Measurements from ENCODE around the gene TAGLN3. TPM values are rescaled to one million over a fixed set of nuclear protein-coding genes. Genes with fewer than 3 reads are reported as not detected.
A peak's percentile ranks its signal among the peaks of the same experiment; 100 is the strongest.

TAGLN3 gene
- total RNA-seq, 2 donors from 2014 or later: 0.32 TPM; not detected in 1

DNA sequence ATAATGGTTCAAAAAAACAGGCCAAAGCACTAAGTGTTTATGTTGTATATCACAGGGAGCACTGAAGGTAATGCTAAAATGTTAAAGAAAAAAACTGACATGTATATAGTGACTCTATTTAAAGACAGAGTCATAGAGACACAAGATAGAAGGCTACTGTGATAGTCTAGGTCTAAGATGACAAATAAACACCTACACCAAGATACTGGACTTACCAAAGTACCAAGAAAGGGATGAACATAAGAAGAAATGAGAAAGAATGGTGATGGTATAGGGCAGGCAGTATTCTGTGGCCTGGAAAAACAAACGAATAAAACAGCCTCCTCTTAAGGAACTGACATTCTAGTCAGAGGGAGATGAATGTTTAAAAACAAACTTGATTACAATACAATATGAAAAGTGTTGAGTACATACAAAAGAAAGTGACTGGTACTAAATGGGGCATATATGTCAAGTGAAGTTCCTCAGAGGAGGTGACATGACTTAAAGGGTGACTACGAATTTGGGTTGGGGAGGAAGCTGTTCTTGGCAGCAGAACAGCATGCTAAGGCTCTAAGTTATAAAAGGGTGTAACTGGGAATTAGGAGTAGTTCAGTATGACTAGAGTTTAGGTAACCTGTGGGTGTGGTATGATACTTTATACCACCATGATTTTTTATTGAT is 14.0 kb upstream of the TAGLN3 start:
- Mint-ChIP-seq H3K36me3 (ENCODE audit: low read depth) (peaks cover 5% of the 10 kb centered on the region), H3K27me3 (no peaks in the 10 kb centered on the region), H3K4me3 (no peak overlapping the region), H3K27ac (peak overlapping the region; percentile 89), H3K4me1 (peaks cover 42% of the 10 kb centered on the region)
- DNase-seq (no peak), ATAC-seq (no peak)
- H3K9me3 ChIP-seq (ENCODE audit: control insufficient read depth, low read length, poor library complexity, severe bottlenecking): no peaks in the 10 kb centered on the region

DNA sequence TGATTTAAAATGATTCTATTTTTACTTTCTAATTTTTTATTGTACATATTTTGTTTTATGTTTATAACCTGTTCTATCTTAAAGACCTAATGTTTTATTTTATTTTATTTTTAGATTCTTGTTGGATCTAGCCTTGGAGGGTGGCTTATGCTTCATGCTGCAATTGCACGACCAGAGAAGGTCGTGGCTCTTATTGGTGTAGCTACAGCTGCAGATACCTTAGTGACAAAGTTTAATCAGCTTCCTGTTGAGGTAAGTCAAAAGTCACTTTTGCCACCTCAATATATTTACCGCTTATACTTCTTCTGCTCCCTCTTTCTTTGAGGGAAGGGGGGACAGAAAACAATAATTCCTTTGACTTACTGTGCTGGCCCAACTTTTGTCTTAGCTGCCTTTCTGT is 11.9 kb upstream of the TAGLN3 start:
- no peaks in the 10 kb centered on the region for H3K9me3 ChIP-seq (ENCODE audit: control insufficient read depth, low read length, poor library complexity, severe bottlenecking)
- H3K36me3 Mint-ChIP-seq (ENCODE audit: low read depth): peaks cover 5% of the 10 kb centered on the region
- H3K27ac Mint-ChIP-seq: no peak overlapping the region
- no peaks in the 10 kb centered on the region for H3K27me3 Mint-ChIP-seq
- H3K4me1 Mint-ChIP-seq: peaks cover 37% of the 10 kb centered on the region
- no peak for DNase-seq
- no peak overlapping the region for H3K4me3 Mint-ChIP-seq
- ATAC-seq: no peak

DNA sequence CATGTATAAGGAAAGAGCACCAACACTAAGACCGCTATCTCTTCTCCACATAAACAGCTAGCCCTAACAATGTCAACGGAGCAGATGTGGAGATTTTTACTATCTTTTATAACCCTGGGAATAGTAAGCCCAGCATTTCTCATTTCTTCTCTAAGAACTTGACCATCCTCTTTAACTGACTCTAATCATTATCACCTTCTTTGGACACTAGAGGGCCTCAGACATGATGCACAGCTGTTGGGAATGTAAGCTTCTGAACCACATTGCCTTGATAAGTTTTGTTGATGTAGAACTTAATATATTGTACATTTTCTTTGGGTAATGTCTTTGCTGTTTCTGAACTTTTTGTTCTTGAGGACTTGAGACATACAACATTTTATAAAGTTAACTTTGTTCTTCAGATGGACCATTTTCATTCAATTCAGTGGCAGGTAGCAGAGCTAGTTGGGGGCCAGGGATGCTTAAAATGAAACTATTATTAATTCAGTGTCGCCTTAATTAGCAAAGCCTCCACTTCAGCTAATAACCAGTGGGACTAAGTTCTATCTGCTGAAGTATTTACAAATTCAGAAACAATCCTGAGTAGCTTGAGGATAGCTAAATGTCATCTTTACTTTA is 9.6 kb upstream of the TAGLN3 start:
- H3K9me3 ChIP-seq (ENCODE audit: control insufficient read depth, low read length, poor library complexity, severe bottlenecking): no peaks in the 10 kb centered on the region
- Mint-ChIP-seq H3K27me3 (no peaks in the 10 kb centered on the region), H3K27ac (peak overlapping the region; percentile 66), H3K4me3 (no peak overlapping the region), H3K4me1 (peaks cover 32% of the 10 kb centered on the region), H3K36me3 (ENCODE audit: low read depth) (peaks cover 10% of the 10 kb centered on the region)
- ATAC-seq (peak; percentile 83), DNase-seq (no peak)

DNA sequence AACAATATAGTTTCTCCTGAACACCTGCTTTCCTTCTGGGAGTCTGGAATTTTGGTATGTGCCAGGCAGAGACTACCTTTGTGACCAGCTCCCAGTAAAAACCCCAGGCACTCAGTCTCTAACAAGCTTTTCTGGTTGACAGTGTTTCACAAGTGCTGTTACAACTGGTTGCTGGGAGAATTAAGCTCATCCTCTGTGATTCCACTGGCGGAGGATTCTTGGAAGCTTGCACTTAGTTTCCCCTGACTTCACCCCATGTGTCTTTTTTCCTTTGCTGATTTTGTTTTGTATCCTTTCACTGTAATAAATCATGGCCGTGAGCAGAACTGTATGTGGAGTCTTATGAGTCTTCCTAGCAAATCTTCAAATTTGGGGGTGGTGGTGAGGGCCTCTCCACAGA is 5.7 kb upstream of the TAGLN3 start:
- no peak overlapping the region for H3K4me3 Mint-ChIP-seq
- DNase-seq: no peak

DNA sequence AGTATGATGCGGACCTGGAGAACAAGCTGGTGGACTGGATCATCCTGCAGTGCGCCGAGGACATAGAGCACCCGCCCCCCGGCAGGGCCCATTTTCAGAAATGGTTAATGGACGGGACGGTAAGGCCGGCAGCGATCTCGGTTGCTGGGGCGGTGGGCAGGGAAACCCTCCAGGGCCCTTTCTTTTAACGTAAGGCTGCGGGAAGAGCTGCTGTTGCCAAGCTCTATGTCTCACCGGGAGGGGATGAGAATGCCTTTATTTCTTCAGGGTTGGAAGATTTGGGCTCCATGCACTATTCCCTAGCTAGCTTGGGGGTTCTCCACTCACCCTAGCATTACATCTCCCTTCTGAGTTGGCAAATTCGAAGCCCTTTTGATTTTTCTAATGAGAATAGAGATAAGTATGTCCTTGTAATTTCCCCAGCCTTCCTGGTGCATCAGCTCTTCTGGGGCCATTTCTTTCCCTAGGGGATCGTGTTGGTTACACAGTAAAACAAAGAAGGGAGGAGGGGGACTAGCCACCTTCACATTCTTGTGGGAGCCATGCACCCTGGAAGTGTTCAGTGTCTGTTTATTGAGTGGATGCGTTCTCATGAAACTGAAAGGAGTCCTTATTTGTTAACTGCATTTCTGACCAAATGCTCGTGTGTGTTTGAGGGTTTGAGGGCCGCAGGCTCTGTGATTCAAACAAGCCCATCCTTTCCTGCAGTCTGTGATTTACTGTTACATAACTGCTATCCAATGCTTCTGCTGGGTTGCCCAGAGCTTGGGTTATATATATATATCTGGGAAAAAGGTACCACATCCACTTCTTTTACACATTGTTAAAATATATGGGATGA is 982 bp downstream of the TAGLN3 start:
- H3K27ac Mint-ChIP-seq: peak overlapping the region; percentile 51
- peak overlapping the region; percentile 87 for H3K4me3 Mint-ChIP-seq
- no peak for ATAC-seq
- H3K4me1 Mint-ChIP-seq: peaks cover 35% of the 10 kb centered on the region
- no peaks in the 10 kb centered on the region for H3K9me3 ChIP-seq (ENCODE audit: control insufficient read depth, low read length, poor library complexity, severe bottlenecking)
- no peaks in the 10 kb centered on the region for H3K27me3 Mint-ChIP-seq
- H3K36me3 Mint-ChIP-seq (ENCODE audit: low read depth): no peaks in the 10 kb centered on the region
- DNase-seq: no peak

More for the DNA sequence above, 5.7 kb upstream of the TAGLN3 start:
- no peak for ATAC-seq
- Mint-ChIP-seq H3K27ac (no peak overlapping the region), H3K36me3 (ENCODE audit: low read depth) (peaks cover 6% of the 10 kb centered on the region), H3K4me1 (peaks cover 11% of the 10 kb centered on the region), H3K27me3 (no peaks in the 10 kb centered on the region)
- no peaks in the 10 kb centered on the region for H3K9me3 ChIP-seq (ENCODE audit: control insufficient read depth, low read length, poor library complexity, severe bottlenecking)

DNA sequence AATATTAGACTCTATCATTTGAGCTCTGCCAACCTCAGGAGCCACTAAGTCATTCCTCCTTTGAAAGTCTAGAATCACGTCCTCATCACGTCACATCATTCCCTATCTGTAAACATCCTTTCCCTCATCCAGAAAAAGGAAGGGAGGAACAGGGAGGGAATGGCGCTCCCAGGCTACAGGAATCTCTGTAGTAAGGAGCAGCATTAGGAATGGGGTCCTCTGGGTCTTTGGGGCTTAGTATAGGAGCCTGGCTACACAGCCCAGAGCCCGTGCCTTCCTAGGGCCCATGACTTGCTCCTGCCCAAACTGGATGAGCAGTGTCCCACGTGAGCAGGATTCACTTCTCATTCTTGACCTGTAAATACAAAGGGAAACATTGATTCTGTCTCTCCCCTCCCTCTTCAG is 1.6 kb downstream of the TAGLN3 start:
- H3K27ac Mint-ChIP-seq: no peak overlapping the region
- no peaks in the 10 kb centered on the region for H3K9me3 ChIP-seq (ENCODE audit: control insufficient read depth, low read length, poor library complexity, severe bottlenecking)
- H3K27me3 Mint-ChIP-seq: no peaks in the 10 kb centered on the region
- DNase-seq (no peak), ATAC-seq (no peak)
- H3K36me3 Mint-ChIP-seq (ENCODE audit: low read depth): peaks cover 2% of the 10 kb centered on the region
- H3K4me3 Mint-ChIP-seq: no peak overlapping the region
- H3K4me1 Mint-ChIP-seq: peaks cover 37% of the 10 kb centered on the region

DNA sequence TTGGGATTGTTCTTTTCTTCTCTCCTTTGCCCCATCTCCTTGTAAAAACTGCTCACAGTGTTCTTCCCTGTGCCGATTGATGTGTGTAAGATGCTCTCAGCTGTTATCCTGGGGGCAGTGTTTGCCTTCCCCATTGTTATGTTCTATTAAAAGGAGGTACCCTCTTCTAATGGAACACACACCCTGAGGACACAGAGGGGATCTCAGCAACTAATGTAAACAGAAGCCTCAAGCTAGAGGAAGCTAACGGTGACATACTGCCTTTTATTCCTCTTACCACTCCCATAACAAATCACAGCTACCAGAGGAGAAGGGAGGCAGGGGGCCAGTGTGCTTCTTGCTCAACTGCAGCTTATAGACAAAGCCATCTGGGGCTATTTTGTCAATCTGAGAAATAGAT is 2.2 kb downstream of the TAGLN3 start:
- ATAC-seq: no peak
- H3K9me3 ChIP-seq (ENCODE audit: control insufficient read depth, low read length, poor library complexity, severe bottlenecking): no peaks in the 10 kb centered on the region

DNA sequence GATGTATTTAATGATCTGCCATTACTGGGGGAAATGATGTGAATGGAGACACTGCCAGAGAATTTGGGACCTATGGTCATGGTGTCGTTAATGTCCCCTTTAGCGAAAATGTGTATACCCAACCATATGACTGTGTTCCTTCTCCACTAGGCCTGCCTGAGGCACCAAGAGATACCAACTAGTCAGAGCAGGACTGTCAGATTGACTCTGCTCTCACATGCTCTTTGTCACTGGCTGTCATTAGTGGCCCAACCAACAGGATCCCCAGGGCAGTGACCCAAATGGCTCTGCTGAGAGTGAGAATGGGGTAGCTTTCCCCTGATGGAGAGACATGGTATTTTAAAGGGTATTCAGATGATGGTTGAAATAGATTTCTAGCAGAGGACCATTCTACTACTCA is 2.8 kb downstream of the TAGLN3 start:
- Mint-ChIP-seq H3K27me3 (no peaks in the 10 kb centered on the region), H3K36me3 (ENCODE audit: low read depth) (peaks cover 3% of the 10 kb centered on the region), H3K4me3 (no peak overlapping the region), H3K27ac (no peak overlapping the region), H3K4me1 (peaks cover 38% of the 10 kb centered on the region)
- ATAC-seq (no peak), DNase-seq (no peak)
- no peaks in the 10 kb centered on the region for H3K9me3 ChIP-seq (ENCODE audit: control insufficient read depth, low read length, poor library complexity, severe bottlenecking)

More for the DNA sequence above, 2.2 kb downstream of the TAGLN3 start:
- Mint-ChIP-seq H3K36me3 (ENCODE audit: low read depth) (peaks cover 3% of the 10 kb centered on the region), H3K27me3 (no peaks in the 10 kb centered on the region), H3K4me3 (no peak overlapping the region), H3K27ac (no peak overlapping the region), H3K4me1 (peaks cover 38% of the 10 kb centered on the region)
- DNase-seq: no peak

DNA sequence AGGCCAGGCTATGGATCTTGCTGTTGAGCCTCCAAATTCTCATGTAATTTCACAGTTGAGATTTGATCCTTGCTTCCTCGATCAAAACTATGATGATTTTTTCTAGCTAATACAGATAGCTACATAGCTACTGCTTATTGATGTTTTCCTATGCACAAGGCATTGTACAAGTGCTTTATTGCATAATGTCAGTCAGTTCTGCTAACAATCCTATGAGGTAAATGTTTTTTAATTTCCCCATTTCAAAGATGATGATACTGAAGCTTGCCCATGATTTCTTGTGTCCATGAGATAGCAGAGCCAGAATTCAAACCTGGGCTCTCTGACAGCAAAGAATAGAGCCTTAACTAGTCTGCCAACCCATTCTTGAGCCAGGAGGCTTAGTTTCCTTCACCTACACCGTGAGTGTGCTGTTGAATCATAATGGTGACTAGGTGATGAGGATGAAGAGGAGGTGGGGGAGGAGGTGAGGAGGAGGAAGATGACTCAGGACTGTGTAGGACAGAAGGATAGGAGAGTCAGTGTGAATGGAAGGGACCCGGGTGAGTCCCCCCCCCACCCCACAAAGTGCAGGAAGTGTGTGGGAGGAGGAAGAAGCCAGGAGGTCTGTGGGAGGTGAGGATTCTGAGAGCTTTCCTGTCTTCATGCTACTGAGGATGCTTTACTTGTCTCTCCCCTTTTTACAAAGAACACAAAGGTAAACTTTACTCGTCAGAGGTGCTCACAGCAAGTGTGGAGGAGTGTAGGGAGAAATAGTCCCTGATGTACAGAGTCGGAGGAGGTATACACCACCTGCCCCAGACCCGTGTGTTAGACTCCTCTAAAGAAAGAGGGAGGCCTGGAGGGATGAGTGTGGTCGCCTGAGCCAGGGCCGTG is 3.6 kb downstream of the TAGLN3 start:
- Mint-ChIP-seq H3K27me3 (no peaks in the 10 kb centered on the region), H3K36me3 (ENCODE audit: low read depth) (peaks cover 3% of the 10 kb centered on the region), H3K27ac (peak overlapping the region; percentile 86), H3K4me1 (peaks cover 38% of the 10 kb centered on the region), H3K4me3 (peak overlapping the region; percentile 76)
- no peaks in the 10 kb centered on the region for H3K9me3 ChIP-seq (ENCODE audit: control insufficient read depth, low read length, poor library complexity, severe bottlenecking)
- DNase-seq (no peak), ATAC-seq (peak; percentile 26)

DNA sequence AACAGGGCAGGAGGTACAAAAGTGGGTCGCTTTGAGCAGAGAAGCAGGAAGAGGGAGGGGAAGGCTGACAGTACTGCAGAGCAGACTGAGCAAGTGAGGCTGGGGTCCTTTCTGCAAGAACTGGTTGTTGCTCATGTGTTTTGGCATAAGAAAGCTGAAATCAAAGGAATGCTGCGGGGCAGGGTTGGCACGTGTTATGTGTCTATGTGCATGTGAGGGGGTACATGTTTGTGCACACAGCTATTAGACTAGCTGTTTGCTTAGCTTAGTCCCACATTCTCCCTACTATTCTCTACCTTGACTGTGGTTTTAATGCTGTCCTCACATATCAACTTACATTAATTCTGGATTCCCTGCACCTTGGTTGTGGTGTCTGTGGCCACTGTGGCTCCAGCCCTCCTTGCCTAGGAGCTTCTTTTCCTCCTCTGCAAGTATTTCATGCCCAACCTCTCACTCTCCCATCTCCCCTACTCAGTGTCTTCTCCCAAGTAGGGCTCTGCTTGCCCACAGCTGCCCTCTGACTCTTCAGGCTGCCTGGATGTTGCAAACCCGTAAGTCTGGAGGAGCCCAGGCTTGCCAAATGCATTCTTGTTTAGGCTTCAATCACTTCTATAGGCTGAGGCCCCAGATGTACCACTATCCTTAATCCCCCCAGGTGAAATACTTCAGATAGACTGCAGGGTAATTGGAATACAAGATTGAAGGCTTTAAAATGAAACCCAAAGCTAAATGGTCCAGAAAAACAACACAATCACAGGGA is 4.8 kb downstream of the TAGLN3 start:
- no peak for DNase-seq

DNA sequence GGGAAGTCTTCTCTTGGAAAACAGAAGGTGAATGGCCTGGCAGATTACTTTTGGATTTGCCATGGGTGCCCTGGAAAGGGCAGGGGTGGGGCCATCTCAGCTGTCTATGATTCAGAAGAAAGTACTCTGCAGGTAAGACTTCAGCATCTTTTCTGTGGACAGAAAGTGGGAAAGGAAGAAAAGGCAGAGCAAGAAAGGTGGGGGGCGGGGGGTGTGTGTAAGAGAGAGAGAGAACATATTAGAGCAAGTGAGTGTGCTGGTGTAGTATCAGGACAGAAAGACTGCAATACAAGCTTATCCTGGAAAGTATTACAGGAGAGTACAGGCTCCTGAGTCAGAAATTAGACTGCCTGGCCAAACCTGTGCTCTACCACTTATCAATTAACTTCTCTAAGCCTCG is 5.5 kb downstream of the TAGLN3 start:
- ATAC-seq (no peak), DNase-seq (no peak)
- H3K4me1 Mint-ChIP-seq: peaks cover 36% of the 10 kb centered on the region
- no peak overlapping the region for H3K27ac Mint-ChIP-seq
- H3K9me3 ChIP-seq (ENCODE audit: control insufficient read depth, low read length, poor library complexity, severe bottlenecking): no peaks in the 10 kb centered on the region
- H3K27me3 Mint-ChIP-seq: no peaks in the 10 kb centered on the region
- H3K36me3 Mint-ChIP-seq (ENCODE audit: low read depth): peaks cover 3% of the 10 kb centered on the region
- no peak overlapping the region for H3K4me3 Mint-ChIP-seq

More for the DNA sequence above, 4.8 kb downstream of the TAGLN3 start:
- peak; percentile 32 for ATAC-seq
- Mint-ChIP-seq H3K4me3 (no peak overlapping the region), H3K27me3 (no peaks in the 10 kb centered on the region), H3K27ac (peak overlapping the region; percentile 86), H3K36me3 (ENCODE audit: low read depth) (peaks cover 3% of the 10 kb centered on the region), H3K4me1 (peaks cover 38% of the 10 kb centered on the region)
- no peaks in the 10 kb centered on the region for H3K9me3 ChIP-seq (ENCODE audit: control insufficient read depth, low read length, poor library complexity, severe bottlenecking)

DNA sequence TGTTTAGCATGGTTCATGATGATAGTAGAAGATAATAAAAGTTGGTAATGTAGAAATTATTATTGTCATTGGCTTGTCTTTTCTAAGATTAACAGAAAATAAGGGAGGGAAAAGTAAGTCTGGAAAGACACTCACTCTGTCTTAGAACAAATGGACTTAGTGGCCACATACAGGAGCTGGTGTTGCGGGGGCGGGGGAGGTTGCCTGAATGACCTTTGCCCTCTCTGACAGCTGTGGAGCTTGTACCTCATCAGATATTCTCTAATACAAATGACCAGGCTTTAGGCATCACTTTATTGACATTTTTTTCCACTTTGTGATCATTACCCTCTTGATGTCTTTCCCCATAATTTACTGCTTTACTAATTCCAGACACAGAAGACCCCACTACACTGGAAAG is 5.9 kb downstream of the TAGLN3 start:
- Mint-ChIP-seq H3K27ac (no peak overlapping the region), H3K27me3 (no peaks in the 10 kb centered on the region), H3K4me3 (no peak overlapping the region), H3K4me1 (peaks cover 36% of the 10 kb centered on the region), H3K36me3 (ENCODE audit: low read depth) (peaks cover 3% of the 10 kb centered on the region)
- ATAC-seq: no peak
- DNase-seq: no peak
- no peaks in the 10 kb centered on the region for H3K9me3 ChIP-seq (ENCODE audit: control insufficient read depth, low read length, poor library complexity, severe bottlenecking)

Data from T-helper 17 cell (primary cell).